Esophagus squamous epithelium (tissue), 5 donors: ENCODE results near the gene LFNG. TPM values are rescaled to one million over a fixed set of nuclear protein-coding genes. Genes with fewer than 3 reads are reported as not detected.
A peak's percentile ranks its signal among the peaks of the same experiment; 100 is the strongest.

Experiments used
- DNase-seq: peaks from one replicate; lab custom pipeline; 2025; lab: John Stamatoyannopoulos, UW
- H3K27ac ChIP-seq, 4 donors: fragments of 200-600 bp; sonication (generic); one replicate each; pipeline ENCODE4 v1.5.1; 2016 to 2019; ENCODE audit warnings: mild to moderate bottlenecking in 1 of 4
- H3K27me3 ChIP-seq, 4 donors: fragments of 200-600 bp; sonication (generic); 1 replicate in 3 of 4; 2 replicates in 1 of 4; pipeline versions ENCODE4 v1.5.1 to v1.6.0; 2017 to 2021; ENCODE audit warnings: antibody characterized with exemption in 1 of 4
- H3K36me3 ChIP-seq, 3 donors: fragments of 200-600 bp; sonication (generic); one replicate each; pipeline ENCODE4 v1.5.1; 2016 to 2019
- H3K4me1 ChIP-seq, 3 donors: fragments of 200-600 bp; sonication (generic); one replicate each; pipeline ENCODE4 v1.5.1; 2017 to 2019
- H3K4me3 ChIP-seq, 4 donors: fragments of 200-600 bp; sonication (generic); 1 replicate in 3 of 4; 2 replicates in 1 of 4; pipeline ENCODE4 v1.5.1; 2016 to 2019; ENCODE audit warnings: mild to moderate bottlenecking in 2 of 4, moderate library complexity in 1 of 4
- H3K9me3 ChIP-seq, 3 donors: fragments of 200-600 bp; sonication (generic); one replicate each; pipeline ENCODE4 v1.5.1; 2016 to 2019
- POLR2A ChIP-seq, 4 donors: fragments of 450-650 bp; IDR thresholded peaks; one replicate each; pipeline ENCODE4 v1.6.1; 2017; ENCODE audit warnings: antibody characterized with exemption in 4 of 4, mild to moderate bottlenecking in 4 of 4, moderate library complexity in 3 of 4
- WGBS, 2 donors: methylation state at CpG; one replicate each; pipeline ENCODE4 v1.1.5; 2018; 5-methylcytosine and 5-hydroxymethylcytosine counted together
- intact Hi-C: fragments of 100-400 bp; cut with DNase I; formaldehyde crosslinking; loops from one replicate; pipeline ENCODE4 v1.15.0; 2022
- total RNA-seq, 4 donors: library from RNA; depleted of rRNA; stranded (reverse); fragments of >200 nt; gene quantifications; one replicate each; pipeline ENCODE4 v1.1.0, GENCODE V29; 2016
- TF ChIP-seq, protein P1 (sequence below), 6 experiments: fragments of 450-650 bp in 4 of 6; fragments of 200-600 bp in 2 of 6; sonication (generic) in 2 of 6; IDR thresholded peaks; one replicate each; pipeline ENCODE4 v1.5.1; 2016 to 2019; ENCODE audit warnings: antibody characterized with exemption in 6 of 6, mild to moderate bottlenecking in 4 of 6, moderate library complexity in 4 of 6
- donor health status: DM: yes; HTN: yes; CAD: no.

Gene LFNG
- total RNA-seq, 4 donors from 2014 or later, result 6.1 to 17.2 (median 11.9) TPM

DNA sequence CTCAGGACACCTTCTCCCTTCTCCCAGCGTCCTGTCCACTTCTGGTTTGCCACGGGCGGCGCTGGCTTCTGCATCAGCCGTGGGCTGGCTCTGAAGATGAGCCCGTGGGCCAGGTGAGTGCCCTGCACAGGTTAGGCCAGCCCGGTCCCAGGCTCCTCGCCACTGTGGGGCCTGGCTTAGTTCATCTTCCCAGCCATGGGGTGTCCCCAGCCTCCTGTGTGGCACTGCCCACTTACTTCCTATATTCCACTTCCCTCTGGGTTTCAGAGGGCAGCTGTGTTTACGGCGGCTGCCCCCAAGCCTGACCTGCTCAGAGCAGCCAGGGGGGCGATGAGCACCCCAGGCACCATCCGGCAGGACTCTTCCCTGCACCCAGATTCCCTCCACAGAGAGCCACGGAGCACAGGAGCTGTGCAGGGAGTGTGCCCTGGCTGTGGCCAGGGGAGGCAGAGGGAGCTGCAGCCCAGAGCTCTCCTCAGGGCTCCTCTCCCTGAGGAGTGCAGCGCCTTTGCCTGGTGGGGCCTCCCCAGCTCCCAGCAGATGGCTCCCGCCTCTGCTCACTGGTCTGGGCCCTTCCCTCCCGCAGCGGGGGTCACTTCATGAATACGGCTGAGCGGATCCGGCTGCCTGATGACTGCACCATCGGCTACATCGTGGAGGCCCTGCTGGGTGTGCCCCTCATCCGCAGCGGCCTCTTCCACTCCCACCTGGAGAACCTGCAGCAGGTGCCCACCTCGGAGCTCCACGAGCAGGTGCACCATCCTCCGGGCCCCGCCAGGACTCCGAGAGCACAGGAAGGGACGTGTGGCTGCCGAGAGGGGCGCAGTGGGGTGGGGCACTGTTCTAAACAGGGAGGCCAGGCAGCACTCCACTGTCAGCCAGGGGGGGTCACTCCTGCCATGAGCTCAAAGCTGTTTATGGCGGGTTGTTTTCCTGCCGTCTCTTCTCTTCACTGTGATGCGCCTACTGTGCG, 6.4 kb downstream of the LFNG start:
- Histone ChIP-seq H3K36me3 (peaks cover 0 to 29% (median 6%) of the 10 kb centered on the region in 3 donors), H3K27ac (peak overlapping the region in 3 of 4 donors; percentile 76 to 88 (median 78)), H3K4me3 (no peak overlapping the region), H3K27me3 (peaks cover 3 to 98% (median 5%) of the 10 kb centered on the region in 4 donors), H3K9me3 (no peaks in the 10 kb centered on the region), H3K4me1 (peaks cover 84 to 100% (median 93%) of the 10 kb centered on the region in 3 donors)
- TF ChIP-seq POLR2A (IDR thresholded peaks at IDR 0.05), result no peak
- TF ChIP-seq, protein P1, sequence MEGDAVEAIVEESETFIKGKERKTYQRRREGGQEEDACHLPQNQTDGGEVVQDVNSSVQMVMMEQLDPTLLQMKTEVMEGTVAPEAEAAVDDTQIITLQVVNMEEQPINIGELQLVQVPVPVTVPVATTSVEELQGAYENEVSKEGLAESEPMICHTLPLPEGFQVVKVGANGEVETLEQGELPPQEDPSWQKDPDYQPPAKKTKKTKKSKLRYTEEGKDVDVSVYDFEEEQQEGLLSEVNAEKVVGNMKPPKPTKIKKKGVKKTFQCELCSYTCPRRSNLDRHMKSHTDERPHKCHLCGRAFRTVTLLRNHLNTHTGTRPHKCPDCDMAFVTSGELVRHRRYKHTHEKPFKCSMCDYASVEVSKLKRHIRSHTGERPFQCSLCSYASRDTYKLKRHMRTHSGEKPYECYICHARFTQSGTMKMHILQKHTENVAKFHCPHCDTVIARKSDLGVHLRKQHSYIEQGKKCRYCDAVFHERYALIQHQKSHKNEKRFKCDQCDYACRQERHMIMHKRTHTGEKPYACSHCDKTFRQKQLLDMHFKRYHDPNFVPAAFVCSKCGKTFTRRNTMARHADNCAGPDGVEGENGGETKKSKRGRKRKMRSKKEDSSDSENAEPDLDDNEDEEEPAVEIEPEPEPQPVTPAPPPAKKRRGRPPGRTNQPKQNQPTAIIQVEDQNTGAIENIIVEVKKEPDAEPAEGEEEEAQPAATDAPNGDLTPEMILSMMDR (IDR thresholded peaks at IDR 0.05), result no peak
- WGBS, 2 donors, result 72 to 74% methylated on average over 5 to 18 of the region's 36 CpGs
- DNase-seq, result no peak
- intact Hi-C loops, result no loop called here

DNA sequence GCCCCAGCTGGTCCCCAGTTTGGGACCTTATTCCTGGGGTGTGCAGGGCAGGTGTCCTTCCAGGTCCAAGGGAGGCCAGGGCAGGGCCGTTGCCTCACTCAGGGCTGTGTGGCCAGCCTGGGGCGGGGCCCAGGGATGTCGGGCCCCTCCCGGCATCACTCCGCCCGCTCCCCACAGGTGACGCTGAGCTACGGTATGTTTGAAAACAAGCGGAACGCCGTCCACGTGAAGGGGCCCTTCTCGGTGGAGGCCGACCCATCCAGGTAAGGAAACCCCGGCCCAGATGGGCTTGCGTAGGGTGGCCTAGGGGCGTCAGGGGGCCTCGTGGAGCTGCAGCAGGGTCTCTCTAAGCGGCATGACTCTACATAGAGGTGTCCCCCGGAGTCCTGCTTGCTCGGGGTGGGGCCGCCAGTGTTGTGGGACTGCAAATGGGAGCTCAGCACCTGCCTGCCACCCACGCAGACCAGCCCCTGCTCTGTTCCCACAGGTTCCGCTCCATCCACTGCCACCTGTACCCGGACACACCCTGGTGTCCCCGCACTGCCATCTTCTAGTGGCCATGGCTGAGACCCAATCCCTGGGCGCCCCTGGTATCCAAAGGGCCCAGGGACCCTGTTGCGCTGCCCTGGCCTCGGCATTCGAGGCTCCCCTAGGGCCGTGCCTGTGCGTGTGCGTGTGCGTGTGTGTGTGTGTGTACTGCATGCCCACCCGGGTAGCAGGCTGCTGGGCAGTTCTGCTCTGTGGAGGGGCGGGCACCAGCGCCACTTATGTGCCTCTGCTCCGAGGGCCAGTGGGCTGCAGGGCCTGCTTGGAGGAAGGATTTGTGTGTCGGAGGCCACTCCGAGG, 7.3 kb downstream of the LFNG start:
- Histone ChIP-seq H3K27me3 (peaks cover 0 to 98% (median 3%) of the 10 kb centered on the region in 4 donors), H3K27ac (peak overlapping the region; percentile 33 to 88 (median 66)), H3K4me3 (no peak overlapping the region), H3K4me1 (peaks cover 89 to 100% (median 93%) of the 10 kb centered on the region in 3 donors), H3K36me3 (peaks cover 0 to 29% (median 6%) of the 10 kb centered on the region in 3 donors), H3K9me3 (no peaks in the 10 kb centered on the region)
- 76% methylated on average over 5 of the region's 40 CpGs; no CpG with 5 or more reads in 1 of the 2 donors for WGBS, 2 donors
- no peak for DNase-seq
- intact Hi-C loops, result no loop called here
- no peak for TF ChIP-seq POLR2A (IDR thresholded peaks at IDR 0.05)
- TF ChIP-seq, protein P1 (IDR thresholded peaks at IDR 0.05), result no peak

DNA sequence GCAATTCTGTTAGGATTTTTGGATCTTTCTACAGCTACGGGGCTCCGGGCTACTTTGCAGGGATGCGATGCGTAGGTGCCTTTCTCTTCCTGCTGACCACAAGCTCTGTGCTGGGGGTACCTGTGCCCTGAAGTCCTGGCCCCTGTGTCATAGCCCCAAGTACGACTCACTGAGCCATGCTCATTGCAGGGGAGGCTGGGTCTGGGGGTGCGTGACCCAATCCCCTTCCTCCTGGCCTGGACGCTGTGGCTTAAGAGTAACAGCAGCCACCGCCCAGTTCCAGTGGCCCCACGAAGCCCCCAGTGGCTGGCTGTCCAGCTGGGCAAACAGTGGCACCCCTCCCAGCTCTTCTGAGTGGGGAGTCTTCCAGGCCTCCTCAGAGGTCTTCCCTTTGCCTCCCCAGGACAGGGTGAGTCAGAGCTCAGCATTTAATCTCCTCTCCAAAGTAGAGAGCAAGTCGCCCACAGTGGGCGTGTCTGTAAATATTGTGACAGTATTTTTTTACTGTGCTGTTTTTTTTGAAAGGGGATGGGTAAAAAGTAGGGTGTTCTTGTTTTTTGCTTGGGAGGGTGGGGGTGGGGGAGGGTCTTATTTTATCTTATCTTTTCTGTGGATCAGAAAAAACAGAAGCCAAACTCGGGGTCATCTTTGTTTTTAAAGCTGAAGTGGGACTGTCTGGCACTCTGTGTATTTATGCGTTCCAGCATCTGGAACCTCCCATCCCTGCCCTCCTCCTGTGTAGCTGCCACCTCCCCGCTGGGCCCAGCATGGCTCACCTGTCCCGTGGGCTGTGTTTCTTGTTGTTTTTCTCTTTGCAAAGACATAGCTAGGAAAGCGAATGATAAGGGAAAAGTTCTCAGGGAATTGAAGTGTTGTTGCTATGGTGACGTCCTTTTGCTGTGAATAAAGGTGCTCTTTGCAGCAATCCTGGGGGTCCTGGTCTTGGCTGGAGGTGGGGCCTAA, 8.2 kb downstream of the LFNG start:
- Histone ChIP-seq H3K27ac (peak overlapping the region; percentile 33 to 90 (median 80)), H3K36me3 (peaks cover 0 to 29% (median 6%) of the 10 kb centered on the region in 3 donors), H3K27me3 (peaks cover 0 to 94% (median 3%) of the 10 kb centered on the region in 4 donors), H3K4me3 (no peak overlapping the region), H3K9me3 (no peaks in the 10 kb centered on the region), H3K4me1 (peaks cover 82 to 92% (median 84%) of the 10 kb centered on the region in 3 donors)
- TF ChIP-seq, protein P1 (IDR thresholded peaks at IDR 0.05), result no peak
- TF ChIP-seq POLR2A (IDR thresholded peaks at IDR 0.05), result no peak
- no peak for DNase-seq
- intact Hi-C loops, result no loop called here
- 31 to 33% methylated on average over 9 of the region's 17 CpGs for WGBS, 2 donors

DNA sequence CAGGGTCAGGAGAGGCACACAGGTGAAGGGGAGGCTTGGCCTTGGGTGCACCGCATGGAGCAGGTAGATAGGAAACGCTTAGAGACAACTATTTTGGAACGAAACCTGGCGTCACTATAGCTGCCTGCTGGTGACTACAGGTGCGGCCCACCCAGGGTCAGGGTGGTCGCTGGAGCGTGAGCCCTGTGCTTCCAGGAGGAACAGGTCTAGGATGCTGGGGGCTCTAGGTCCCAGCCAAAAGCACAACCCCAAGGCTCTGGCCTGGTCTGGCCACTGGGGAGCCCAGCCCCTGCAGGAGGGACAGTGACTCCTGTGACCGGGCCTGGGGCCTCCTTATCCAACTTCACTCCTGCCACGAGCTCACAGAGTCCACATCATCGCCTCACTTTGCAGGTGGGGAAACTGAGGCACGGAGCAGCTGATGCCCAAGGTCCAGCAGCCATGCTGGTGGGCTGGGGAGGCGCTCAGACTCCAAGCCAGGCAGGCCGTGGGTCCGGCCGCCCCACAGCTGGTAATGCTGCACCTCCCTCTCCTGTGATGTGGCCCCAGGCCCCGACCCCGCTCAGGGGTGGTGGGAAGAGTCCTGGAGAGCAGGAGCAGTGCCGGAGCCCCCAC, 9.0 kb downstream of the LFNG start:
- no peak for TF ChIP-seq POLR2A (IDR thresholded peaks at IDR 0.05)
- TF ChIP-seq, protein P1 (IDR thresholded peaks at IDR 0.05), result no peak
- Histone ChIP-seq H3K4me1 (peaks cover 75 to 84% (median 76%) of the 10 kb centered on the region in 3 donors), H3K4me3 (peak overlapping the region in 1 of 4 donors; percentile 37), H3K27ac (peak overlapping the region; percentile 68 to 90 (median 80)), H3K36me3 (peaks cover 0 to 29% (median 6%) of the 10 kb centered on the region in 3 donors), H3K27me3 (peaks cover 0 to 86% (median 3%) of the 10 kb centered on the region in 4 donors), H3K9me3 (no peaks in the 10 kb centered on the region)
- no peak for DNase-seq
- intact Hi-C loops, result no loop called here
- 78 to 79% methylated on average over 4 to 9 of the region's 18 CpGs for WGBS, 2 donors
